HT1080 (cell line): ENCODE results near the gene PTPMT1. TPM values are rescaled to one million over a fixed set of nuclear protein-coding genes. Genes with fewer than 3 reads are reported as not detected.

ENCODE experiments used
- DNase-seq: peaks from one replicate; pipeline ENCODE4 v3.0.0-alpha.2; 2015; ENCODE audit warnings: low read depth
- small RNA-seq: library from RNA; depleted of rRNA; stranded (forward); fragments of <200 nt; gene quantifications from one replicate; pipeline ENCODE3, GENCODE V24; 2014
- total RNA-seq: library from RNA; depleted of rRNA; stranded (reverse); fragments of >200 nt; shearing (Covaris generic); gene quantifications from 2 replicates; pipeline ENCODE4 v1.2.3, GENCODE V29; 2014; rRNA removed

Gene PTPMT1
- total RNA-seq, 1 experiment from 2014 or later = 123 TPM

GRCh38 chr11:47607380-47607779 lies 42.0 kb downstream of the PTPMT1 start:
- peak; percentile 64 for DNase-seq

- DNase-seq = no peak
Measured at GRCh38 chr11:47609675-47610074, 44.3 kb downstream of the PTPMT1 start.

- DNase-seq = no peak
Measured at GRCh38 chr11:47611348-47611794, 46.0 kb downstream of the PTPMT1 start.

GRCh38 chr11:47615249-47615648 lies 49.9 kb downstream of the PTPMT1 start:
- DNase-seq = no peak

- DNase-seq = peak; percentile 37
Measured at GRCh38 chr11:47616726-47617416, 51.5 kb downstream of the PTPMT1 start.

GRCh38 chr11:47617417-47617809 lies 52.0 kb downstream of the PTPMT1 start:
- DNase-seq = no peak

GRCh38 chr11:47620836-47621378 lies 55.5 kb downstream of the PTPMT1 start:
- no peak for DNase-seq

Small RNA genes lying within 50 kb of the gene (small RNA-seq; reads per million reads assigned to genes)
- gene RN7SL652P (not detected), gene RNU5E-10P (not detected)

Other genes starting within 250 kb of the PTPMT1 start
- not detected in 2 replicates for gene MYBPC3, start 212.9 kb upstream of the PTPMT1 start, total RNA-seq
- gene SPI1, start 187.1 kb upstream of the PTPMT1 start, total RNA-seq = not detected in 2 replicates
- 51.9 and 69.9 TPM in 2 replicates for gene SLC39A13, start 157.0 kb upstream of the PTPMT1 start, total RNA-seq
- gene PSMC3, start 139.2 kb upstream of the PTPMT1 start, total RNA-seq = 222 and 245 TPM in 2 replicates
- not detected in 2 replicates for gene RAPSN, start 116.5 kb upstream of the PTPMT1 start, total RNA-seq
- 82.3 and 118 TPM in 2 replicates for gene CELF1, start 12.5 kb upstream of the PTPMT1 start, total RNA-seq
- 28.1 and 39.0 TPM in 2 replicates for gene KBTBD4, start 13.4 kb downstream of the PTPMT1 start, total RNA-seq
- 101 and 113 TPM in 2 replicates for gene NDUFS3, start 13.5 kb downstream of the PTPMT1 start, total RNA-seq
- gene FAM180B, start 21.1 kb downstream of the PTPMT1 start, total RNA-seq = not detected in 2 replicates
- not detected in 2 replicates for gene C1QTNF4, start 28.8 kb downstream of the PTPMT1 start, total RNA-seq
- gene MTCH2, start 77.0 kb downstream of the PTPMT1 start, total RNA-seq = 116 and 192 TPM in 2 replicates
- 0.08 and 0.13 TPM in 2 replicates for gene AGBL2, start 149.8 kb downstream of the PTPMT1 start, total RNA-seq
- 26.9 and 35.7 TPM in 2 replicates for gene FNBP4, start 201.7 kb downstream of the PTPMT1 start, total RNA-seq